Measurements from ENCODE around the gene ZNF135. TPM values are rescaled to one million over a fixed set of nuclear protein-coding genes. Genes with fewer than 3 reads are reported as not detected.

ZNF135 gene
- total and polyA plus RNA-seq, 2 experiments from 2014 or later, result 4.8 to 10.3 TPM

- TF ChIP-seq ZNF462 (CRISPR knock-in tag; IDR thresholded peaks at IDR 0.05), result no peak
- no peak for TF ChIP-seq STAT1 (IDR thresholded peaks at IDR 0.05; ENCODE audit: unreplicated experiment)
- no peak for TF ChIP-seq CREB1 (CRISPR knock-in tag; IDR thresholded peaks at IDR 0.05; ENCODE audit: low read depth)
- no peak for TF ChIP-seq POLR2AphosphoS5 (IDR thresholded peaks at IDR 0.05; ENCODE audit: low read depth)
- TF ChIP-seq CTCF (conservative IDR thresholded peaks at IDR 0.05; ENCODE audit: low read depth in 2 of 2), result no peak
- TF ChIP-seq ZNF114 (CRISPR knock-in tag; IDR thresholded peaks at IDR 0.05), result no peak
- no peak for TF ChIP-seq EZH2 (IDR thresholded peaks at IDR 0.05; ENCODE audit: low read depth, unreplicated experiment)
- no peak for TF ChIP-seq JUNB (IDR thresholded peaks at IDR 0.05; ENCODE audit: unreplicated experiment)
- TF ChIP-seq ZNF331 (CRISPR knock-in tag; IDR thresholded peaks at IDR 0.05; ENCODE audit: low read depth), result no peak
- TF ChIP-seq NANOG (IDR thresholded peaks at IDR 0.05; ENCODE audit: borderline replicate concordance), result no peak
Observed at GRCh38 chr19:58010507-58010906, 48.6 kb upstream of the ZNF135 start (continued).
